ENCODE measurements around the gene GLTPD2.

DNA sequence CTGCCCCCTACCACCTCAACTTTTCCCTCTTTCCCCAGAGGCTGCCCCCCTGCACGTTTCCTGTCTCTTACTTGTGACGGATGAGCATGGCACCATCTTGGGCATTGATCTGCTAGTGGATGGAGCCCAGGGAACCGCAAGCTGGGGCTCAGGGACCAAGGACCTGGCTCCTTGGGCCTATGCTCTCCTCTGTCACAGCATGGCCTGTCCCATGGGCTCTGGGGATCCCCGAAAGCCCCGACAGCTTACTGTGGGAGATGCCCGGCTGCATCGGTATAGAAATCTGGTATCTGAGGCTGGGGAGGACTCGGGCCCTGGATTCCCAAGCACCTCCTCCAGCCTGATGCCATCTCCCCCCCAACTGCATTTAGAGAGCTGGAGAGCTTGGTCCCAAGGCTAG lies 47.2 kb upstream of the GLTPD2 start:
- TF ChIP-seq, protein P1, sequence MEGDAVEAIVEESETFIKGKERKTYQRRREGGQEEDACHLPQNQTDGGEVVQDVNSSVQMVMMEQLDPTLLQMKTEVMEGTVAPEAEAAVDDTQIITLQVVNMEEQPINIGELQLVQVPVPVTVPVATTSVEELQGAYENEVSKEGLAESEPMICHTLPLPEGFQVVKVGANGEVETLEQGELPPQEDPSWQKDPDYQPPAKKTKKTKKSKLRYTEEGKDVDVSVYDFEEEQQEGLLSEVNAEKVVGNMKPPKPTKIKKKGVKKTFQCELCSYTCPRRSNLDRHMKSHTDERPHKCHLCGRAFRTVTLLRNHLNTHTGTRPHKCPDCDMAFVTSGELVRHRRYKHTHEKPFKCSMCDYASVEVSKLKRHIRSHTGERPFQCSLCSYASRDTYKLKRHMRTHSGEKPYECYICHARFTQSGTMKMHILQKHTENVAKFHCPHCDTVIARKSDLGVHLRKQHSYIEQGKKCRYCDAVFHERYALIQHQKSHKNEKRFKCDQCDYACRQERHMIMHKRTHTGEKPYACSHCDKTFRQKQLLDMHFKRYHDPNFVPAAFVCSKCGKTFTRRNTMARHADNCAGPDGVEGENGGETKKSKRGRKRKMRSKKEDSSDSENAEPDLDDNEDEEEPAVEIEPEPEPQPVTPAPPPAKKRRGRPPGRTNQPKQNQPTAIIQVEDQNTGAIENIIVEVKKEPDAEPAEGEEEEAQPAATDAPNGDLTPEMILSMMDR (IDR thresholded peaks at IDR 0.05; ENCODE audit: poor library complexity): no peak
- no peak for TF ChIP-seq EZH2 (IDR thresholded peaks at IDR 0.05; ENCODE audit: borderline replicate concordance)
- no peak for TF ChIP-seq EZH2phosphoT487 (IDR thresholded peaks at IDR 0.05; ENCODE audit: low read depth, severe bottlenecking, unreplicated experiment)

Data from hepatocyte (in vitro differentiated cells).